Caco-2 (cell line): ENCODE results near the gene MMP11. TPM values are rescaled to one million over a fixed set of nuclear protein-coding genes. Genes with fewer than 3 reads are reported as not detected.
A peak's percentile ranks its signal among the peaks of the same experiment; 100 is the strongest.

Experiments
- BruUV-seq: library from RNA; stranded (reverse); fragments of 400-500 nt; replicated peaks from 2 replicates; lab custom pipeline; 2021; lab: Mats Ljungman, UMichigan
- CTCF ChIA-PET: fragments of 300-600 bp; sonication (Branson Sonifier 250); formaldehyde crosslinking; loops from one replicate; lab custom pipeline; 2022; ENCODE audit warnings: antibody characterized with exemption; lab: Charles Lee
- POLR2A ChIA-PET: fragments of 300-600 bp; sonication (Branson Sonifier 250); formaldehyde crosslinking; loops from one replicate; lab custom pipeline; 2022; ENCODE audit warnings: antibody characterized with exemption; lab: Charles Lee
- DNase-seq, 2 experiments: peaks; one replicate each; pipeline versions ENCODE4 v3.0.0 to v3.0.0-alpha.2; 2020 to 2022
- H3K27me3 ChIP-seq: replicated peaks from 2 replicates; pipeline ENCODE4 v1.6.0; 2011; ENCODE audit warnings: low read length; ENCODE audit not compliant: control insufficient read depth, insufficient read depth
- H3K36me3 ChIP-seq: 2 replicates; pipeline ENCODE4 v1.5.1; 2011; ENCODE audit warnings: low read length; ENCODE audit not compliant: control insufficient read depth, insufficient read depth
- H3K4me1 ChIP-seq: fragments of 250-450 bp; sonication (Bioruptor Pico); 2 replicates; pipeline ENCODE4 v1.5.1; 2020; ENCODE audit warnings: mild to moderate bottlenecking
- H3K4me3 ChIP-seq: 2 replicates; pipeline ENCODE4 v1.5.1; 2011; ENCODE audit warnings: low read depth, mild to moderate bottlenecking, control low read depth, low read length
- H3K9me3 ChIP-seq: fragments of 250-450 bp; sonication (Bioruptor Pico); 2 replicates; pipeline ENCODE4 v1.5.1; 2020; ENCODE audit warnings: mild to moderate bottlenecking, moderate library complexity
- H3K27ac Mint-ChIP-seq: one replicate; pipeline ENCODE4 v1.8.0; 2022; ENCODE audit warnings: mixed read lengths; ENCODE audit not compliant: unreplicated experiment
- H3K27me3 Mint-ChIP-seq: one replicate; pipeline ENCODE4 v1.8.0; 2022; ENCODE audit warnings: mixed read lengths; ENCODE audit not compliant: insufficient read depth, unreplicated experiment
- H3K36me3 Mint-ChIP-seq: one replicate; pipeline ENCODE4 v1.8.0; 2022; ENCODE audit warnings: mild to moderate bottlenecking, mixed read lengths; ENCODE audit not compliant: insufficient read depth, unreplicated experiment
- H3K4me1 Mint-ChIP-seq: one replicate; pipeline ENCODE4 v1.8.0; 2022; ENCODE audit warnings: low read depth, mixed read lengths; ENCODE audit not compliant: unreplicated experiment
- H3K4me3 Mint-ChIP-seq: one replicate; pipeline ENCODE4 v1.8.0; 2022; ENCODE audit warnings: mild to moderate bottlenecking, moderate library complexity, mixed read lengths; ENCODE audit not compliant: unreplicated experiment
- H3K9me3 Mint-ChIP-seq: one replicate; pipeline ENCODE4 v1.8.0; 2022; ENCODE audit warnings: mixed read lengths; ENCODE audit not compliant: unreplicated experiment
- CTCF ChIP-seq, 2 experiments: fragments of 200-600 bp in 1 of 2; IDR thresholded peaks; 1 replicate in 1 of 2; 2 replicates in 1 of 2; pipeline versions ENCODE4 v1.5.1 to v1.8.0; 2011 to 2022; ENCODE audit warnings: antibody characterized with exemption in 1 of 2, control low read depth in 1 of 2, inconsistent platforms in 1 of 2, low read depth in 1 of 2, low read length in 1 of 2, mild to moderate bottlenecking in 1 of 2, moderate library complexity in 1 of 2; ENCODE audit not compliant: insufficient read depth in 1 of 2, severe bottlenecking in 1 of 2, unreplicated experiment in 1 of 2
- intact Hi-C: fragments of 100-400 bp; cut with micrococcal nuclease; formaldehyde crosslinking; loops from one replicate; pipeline ENCODE4 v1.10.0; 2022; ENCODE audit not compliant: unreplicated experiment
- total RNA-seq: library from RNA; stranded (reverse); gene quantifications from 2 replicates; pipeline ENCODE4 v1.2.3, GENCODE V29; 2022

Gene MMP11
- total RNA-seq, 1 experiment from 2014 or later, result 11.6 TPM

- H3K4me3 Mint-ChIP-seq, result peak overlapping the region; percentile 74
- intact Hi-C loops, result loop anchor here (2.0 kb wide), 1 partner anchor 15 kb away; the partner anchor contains the start of gene SMARCB1
- ChIA-PET POLR2A (interaction anchor here (0.8 to 1.0 kb wide), 2 partner anchors 20 to 85 kb away, joined by 3 read pairs; partner anchors contain the start of gene SLC2A11), CTCF (interaction anchor here (0.6 to 1.3 kb wide), 3 partner anchors 51 to 86 kb away, joined by 3 to 4 read pairs (median 3); partner anchors contain the start of gene SLC2A11)
- H3K9me3 Mint-ChIP-seq, result no peaks in the 10 kb centered on the region
- no peaks in the 10 kb centered on the region for H3K36me3 ChIP-seq
- H3K27me3 ChIP-seq, result no peaks in the 10 kb centered on the region
- peaks cover 38% of the 10 kb centered on the region for H3K4me1 ChIP-seq
- no peaks in the 10 kb centered on the region for H3K9me3 ChIP-seq
- BruUV-seq, result no TSS peak
- DNase-seq, result no peak
- peak overlapping the region; percentile 74 for H3K4me3 ChIP-seq
- peaks cover 18% of the 10 kb centered on the region for H3K4me1 Mint-ChIP-seq
- H3K27me3 Mint-ChIP-seq, result no peaks in the 10 kb centered on the region
- peaks cover 8% of the 10 kb centered on the region for H3K36me3 Mint-ChIP-seq
- no peak overlapping the region for H3K27ac Mint-ChIP-seq
- no peak for TF ChIP-seq CTCF (IDR thresholded peaks at IDR 0.05; ENCODE audit: insufficient read depth in 1 of 2, low read depth in 1 of 2, low read length in 1 of 2, severe bottlenecking in 1 of 2, unreplicated experiment in 1 of 2)
These were observed 367 bp upstream of the MMP11 start for GRCh38 chr22:23772315-23772648.

GRCh38 chr22:23773483-23774113 is 949 bp downstream of the MMP11 start:
- POLR2A ChIA-PET, result interaction anchor here (1.1 kb wide), 1 partner anchor 61 kb away, joined by 3 read pairs; no protein-coding TSS in a partner anchor
- Mint-ChIP-seq H3K9me3 (no peaks in the 10 kb centered on the region), H3K4me1 (peaks cover 18% of the 10 kb centered on the region), H3K27ac (peak overlapping the region; percentile 30), H3K27me3 (no peaks in the 10 kb centered on the region), H3K36me3 (peaks cover 8% of the 10 kb centered on the region), H3K4me3 (peak overlapping the region; percentile 74)
- Histone ChIP-seq H3K4me1 (peaks cover 38% of the 10 kb centered on the region), H3K27me3 (no peaks in the 10 kb centered on the region), H3K9me3 (no peaks in the 10 kb centered on the region), H3K36me3 (no peaks in the 10 kb centered on the region), H3K4me3 (peak overlapping the region; percentile 74)
- BruUV-seq, result TSS peak; percentile 41
- no peak for DNase-seq
- intact Hi-C loops, result loop anchor here (2.0 kb wide), 1 partner anchor 13 kb away; the partner anchor contains the start of gene SMARCB1
- TF ChIP-seq CTCF (IDR thresholded peaks at IDR 0.05; ENCODE audit: insufficient read depth in 1 of 2, low read depth in 1 of 2, low read length in 1 of 2, severe bottlenecking in 1 of 2, unreplicated experiment in 1 of 2), result no peak
- CTCF ChIA-PET, result interaction anchor here (1.1 to 1.3 kb wide), 3 partner anchors 76 to 121 kb away, joined by 3 to 4 read pairs (median 3); partner anchors contain the start of genes MIF and SLC2A11

- DNase-seq, result peak in 1 of 2 experiments; percentile 31
- Histone ChIP-seq H3K4me3 (no peak overlapping the region), H3K4me1 (peaks cover 38% of the 10 kb centered on the region), H3K36me3 (no peaks in the 10 kb centered on the region), H3K27me3 (no peaks in the 10 kb centered on the region), H3K9me3 (no peaks in the 10 kb centered on the region)
- Mint-ChIP-seq H3K36me3 (peaks cover 8% of the 10 kb centered on the region), H3K4me3 (peak overlapping the region; percentile 67), H3K4me1 (peaks cover 18% of the 10 kb centered on the region), H3K27ac (peak overlapping the region; percentile 84), H3K27me3 (no peaks in the 10 kb centered on the region), H3K9me3 (no peaks in the 10 kb centered on the region)
- POLR2A ChIA-PET, result interaction anchor here (0.5 to 1.2 kb wide), 4 partner anchors 13 to 132 kb away, joined by 3 to 7 read pairs (median 4); partner anchors contain the start of gene ZNF70
- intact Hi-C loops, result no loop called here
- BruUV-seq, result no TSS peak
- CTCF ChIA-PET, result interaction anchor here (0.7 to 1.1 kb wide), 3 partner anchors 74 to 120 kb away, joined by 3 to 5 read pairs (median 3); partner anchors contain the start of genes MIF and SLC2A11
- TF ChIP-seq CTCF (IDR thresholded peaks at IDR 0.05; ENCODE audit: insufficient read depth in 1 of 2, low read depth in 1 of 2, low read length in 1 of 2, severe bottlenecking in 1 of 2, unreplicated experiment in 1 of 2), result no peak
These were observed 1.7 kb downstream of the MMP11 start for GRCh38 chr22:23774114-23774921.
